HG03103 (cell line): Measurements from ENCODE around the gene CPOX.
A peak's percentile ranks its signal among the peaks of the same experiment; 100 is the strongest.

Experiments used
- ATAC-seq: cut with Tn5 transposase; IDR thresholded peaks from one replicate; pipeline ENCODE4 v1.9.1; 2021; ENCODE audit warnings: low read depth; ENCODE audit not compliant: unreplicated experiment

CPOX gene

DNA sequence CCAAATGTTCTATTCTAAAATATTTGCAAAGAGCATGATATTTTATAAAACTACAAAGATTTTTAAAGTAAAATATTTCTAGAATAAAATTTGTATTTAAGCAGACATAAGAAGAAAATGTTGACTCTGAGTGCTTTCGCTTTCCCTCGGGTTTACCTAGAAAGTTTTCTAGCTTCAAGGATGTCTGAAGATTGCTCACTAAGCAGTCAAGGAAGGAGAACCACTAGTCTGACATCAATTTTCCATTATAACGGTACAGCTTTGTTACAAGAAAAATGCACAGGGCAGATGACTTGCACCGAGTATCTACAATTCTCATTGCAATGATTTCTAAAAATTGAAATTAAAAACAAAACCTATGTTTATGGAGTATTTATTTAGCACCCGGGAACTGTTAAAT, 47.5 kb downstream of the CPOX start:
- ATAC-seq: peak; percentile 67

DNA sequence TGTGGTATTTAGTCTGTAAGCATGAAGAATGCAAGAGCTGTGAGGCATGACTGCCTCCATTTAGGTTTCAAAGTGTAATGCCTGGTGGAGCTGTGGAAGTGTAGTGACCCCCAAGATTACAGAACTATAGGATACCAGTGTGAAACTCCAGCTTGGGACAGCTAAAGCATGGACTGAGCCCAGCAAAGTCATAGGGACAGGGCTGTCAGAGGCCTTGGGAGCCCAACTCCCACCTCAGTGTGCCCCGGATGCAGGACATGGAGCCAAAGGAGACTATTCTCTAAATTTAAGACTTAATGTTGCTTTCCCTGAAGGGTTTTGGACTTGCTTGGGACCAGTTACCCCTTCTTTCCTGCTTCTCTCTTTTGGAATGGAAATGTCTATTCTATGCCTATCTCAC, 50.8 kb downstream of the CPOX start:
- ATAC-seq: no peak

DNA sequence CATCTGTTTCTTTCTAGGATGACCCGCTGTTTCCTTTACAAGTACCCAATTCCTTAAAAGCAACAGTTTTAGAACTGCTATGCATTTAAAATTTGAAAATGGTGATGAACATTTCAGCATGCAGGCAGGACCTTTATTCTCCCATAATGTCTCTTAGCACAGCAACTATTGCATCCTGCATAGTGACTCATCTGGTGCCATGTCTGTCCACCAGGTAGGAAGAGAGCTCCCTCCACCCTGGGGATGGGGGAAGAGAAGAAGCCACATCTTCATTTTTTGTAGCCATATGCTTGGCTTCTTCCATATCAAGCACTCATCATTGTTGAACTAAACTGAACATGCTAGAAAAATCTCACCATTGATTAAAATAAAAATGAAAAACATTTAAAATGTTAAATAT, 51.7 kb downstream of the CPOX start:
- ATAC-seq: no peak

DNA sequence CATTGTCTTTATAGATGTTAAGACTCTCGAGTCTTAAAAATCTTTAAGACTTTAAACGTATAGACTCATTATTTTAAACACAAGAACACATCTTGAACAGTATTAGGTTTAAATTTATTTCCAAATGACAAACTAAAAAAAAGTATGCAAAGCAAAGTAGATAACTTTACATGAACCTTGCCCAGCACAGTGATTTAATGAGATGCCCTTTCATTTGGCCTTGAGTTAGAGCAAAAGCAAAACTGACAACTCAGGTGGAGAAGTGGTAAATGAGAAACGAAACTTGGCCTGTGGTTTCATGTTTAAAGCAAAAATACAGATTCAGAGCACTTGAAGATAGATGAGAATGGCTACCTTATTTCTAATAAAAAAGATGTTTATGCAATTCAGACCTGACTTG, 53.1 kb downstream of the CPOX start:
- peak; percentile 38 for ATAC-seq

DNA sequence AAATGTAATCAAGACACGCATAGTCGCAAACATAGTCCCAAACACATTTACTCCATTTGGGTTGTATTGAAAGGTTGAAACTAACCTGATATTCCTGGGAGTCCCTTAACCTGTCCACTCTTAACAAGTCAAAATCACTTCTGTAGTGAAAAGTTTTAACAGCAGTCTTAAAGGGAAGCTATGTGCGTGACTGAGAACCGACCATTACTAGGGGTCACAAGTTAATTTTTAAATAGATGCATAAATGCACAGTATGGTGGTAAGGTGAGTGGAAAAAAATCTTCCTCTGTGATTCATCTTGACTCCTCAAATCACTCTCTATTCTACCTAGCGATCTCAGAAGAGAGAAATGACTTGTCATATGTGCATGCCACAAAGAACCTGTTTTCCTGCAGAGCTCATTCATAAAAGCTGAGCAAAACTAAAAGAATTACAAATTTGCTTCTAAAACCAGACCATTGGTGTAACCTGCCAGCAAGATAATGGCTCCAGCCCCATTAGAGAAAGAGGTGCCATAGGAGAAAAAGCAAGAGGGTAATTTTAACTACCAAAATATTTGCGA, 56.9 kb downstream of the CPOX start:
- peak; percentile 73 for ATAC-seq

DNA sequence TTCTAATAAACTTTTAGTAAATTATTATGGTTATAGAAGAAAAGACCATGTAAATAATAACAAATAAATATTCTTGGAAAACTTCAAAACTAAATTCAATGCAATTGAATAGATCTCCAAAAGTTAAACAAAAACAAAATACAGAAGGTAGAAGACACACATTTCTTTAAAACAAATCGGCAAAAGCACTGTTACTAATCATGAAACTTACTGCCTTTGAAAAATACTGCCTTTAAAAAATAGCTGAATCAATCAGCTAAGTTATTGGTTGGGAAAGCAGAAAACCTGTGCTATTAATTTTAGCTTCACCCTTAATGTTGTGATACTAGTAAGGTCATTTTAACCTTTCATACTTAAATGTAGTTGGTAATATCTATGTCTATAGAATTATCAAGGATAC, 58.7 kb downstream of the CPOX start:
- ATAC-seq: no peak

DNA sequence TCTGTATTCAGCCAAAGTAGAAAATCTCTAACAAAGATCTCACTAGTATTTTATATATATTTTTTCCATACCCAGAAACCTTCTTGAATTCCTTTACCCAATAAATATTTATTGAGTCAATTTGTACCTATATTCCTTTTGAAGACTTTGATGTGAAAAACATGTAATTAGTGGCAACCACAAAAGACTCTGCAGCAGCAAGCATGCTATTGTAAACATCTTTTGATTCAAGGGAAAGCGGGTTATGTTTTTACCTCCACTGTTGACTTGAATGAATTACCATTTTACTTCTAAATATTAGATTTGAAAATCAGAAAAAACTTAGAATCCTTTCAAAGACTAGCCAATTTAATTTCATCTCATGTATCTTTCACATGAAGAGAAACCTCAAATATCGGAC, 59.2 kb downstream of the CPOX start:
- no peak for ATAC-seq

DNA sequence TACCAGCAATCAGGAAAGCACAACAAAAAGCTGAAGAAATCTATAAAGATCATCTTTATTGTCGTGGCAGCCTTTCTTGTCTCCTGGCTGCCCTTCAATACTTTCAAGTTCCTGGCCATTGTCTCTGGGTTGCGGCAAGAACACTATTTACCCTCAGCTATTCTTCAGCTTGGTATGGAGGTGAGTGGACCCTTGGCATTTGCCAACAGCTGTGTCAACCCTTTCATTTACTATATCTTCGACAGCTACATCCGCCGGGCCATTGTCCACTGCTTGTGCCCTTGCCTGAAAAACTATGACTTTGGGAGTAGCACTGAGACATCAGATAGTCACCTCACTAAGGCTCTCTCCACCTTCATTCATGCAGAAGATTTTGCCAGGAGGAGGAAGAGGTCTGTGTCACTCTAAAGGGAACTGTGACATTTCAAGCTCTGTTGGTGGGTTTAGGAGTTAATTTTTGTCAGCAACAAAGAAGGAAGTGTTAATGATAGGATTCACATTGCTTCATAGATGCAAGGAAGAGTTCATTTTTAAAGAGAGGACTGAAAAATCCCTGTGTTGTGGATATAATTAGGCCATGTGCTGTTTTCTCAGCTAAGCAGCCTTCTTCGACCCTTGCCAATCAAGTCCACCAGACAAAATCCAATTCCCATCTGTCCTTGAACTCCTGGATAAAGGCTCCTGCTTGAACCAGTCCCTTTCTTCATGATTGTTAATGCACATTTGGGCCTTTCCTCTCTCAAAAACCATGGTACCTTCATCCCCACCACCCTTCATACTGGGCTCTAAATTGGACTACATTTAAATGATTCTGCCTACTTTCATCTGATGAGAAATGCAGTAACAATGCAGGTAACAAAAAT, 60.5 kb downstream of the CPOX start:
- no peak for ATAC-seq

DNA sequence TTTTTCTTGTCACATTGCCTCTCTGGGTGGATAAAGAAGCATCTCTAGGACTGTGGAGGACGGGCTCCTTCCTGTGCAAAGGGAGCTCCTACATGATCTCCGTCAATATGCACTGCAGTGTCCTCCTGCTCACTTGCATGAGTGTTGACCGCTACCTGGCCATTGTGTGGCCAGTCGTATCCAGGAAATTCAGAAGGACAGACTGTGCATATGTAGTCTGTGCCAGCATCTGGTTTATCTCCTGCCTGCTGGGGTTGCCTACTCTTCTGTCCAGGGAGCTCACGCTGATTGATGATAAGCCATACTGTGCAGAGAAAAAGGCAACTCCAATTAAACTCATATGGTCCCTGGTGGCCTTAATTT, 61.2 kb downstream of the CPOX start:
- ATAC-seq: no peak

DNA sequence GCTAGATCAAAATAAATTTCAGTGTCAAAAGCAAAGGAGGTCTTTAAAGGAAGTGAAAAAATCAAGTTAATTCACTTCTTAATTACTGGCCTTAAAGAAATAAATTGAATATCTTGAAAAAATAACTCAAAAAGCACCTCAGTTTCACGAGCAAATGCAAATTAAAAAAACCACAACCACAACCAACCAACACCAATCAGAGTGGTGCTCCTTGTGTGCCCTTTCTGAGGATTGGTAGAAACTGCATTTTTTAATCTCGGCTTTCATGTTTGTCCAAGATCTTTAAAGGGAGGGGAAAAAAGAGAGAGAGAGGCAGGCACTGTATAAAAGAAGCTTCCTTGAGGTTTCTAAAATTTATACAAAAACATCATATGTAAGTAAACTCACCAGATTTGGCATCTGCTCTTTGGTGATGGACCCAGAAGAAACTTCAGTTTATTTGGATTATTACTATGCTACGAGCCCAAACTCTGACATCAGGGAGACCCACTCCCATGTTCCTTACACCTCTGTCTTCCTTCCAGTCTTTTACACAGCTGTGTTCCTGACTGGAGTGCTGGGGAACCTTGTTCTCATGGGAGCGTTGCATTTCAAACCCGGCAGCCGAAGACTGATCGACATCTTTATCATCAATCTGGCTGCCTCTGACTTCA, 61.7 kb downstream of the CPOX start, which contains the start of gene GPR15:
TSS of gene GPR15 (plus strand) at position 357 of the 653 bp plus-strand sequence. CDS start at position 413, 56 bp downstream.
- ATAC-seq: peak; percentile 24

DNA sequence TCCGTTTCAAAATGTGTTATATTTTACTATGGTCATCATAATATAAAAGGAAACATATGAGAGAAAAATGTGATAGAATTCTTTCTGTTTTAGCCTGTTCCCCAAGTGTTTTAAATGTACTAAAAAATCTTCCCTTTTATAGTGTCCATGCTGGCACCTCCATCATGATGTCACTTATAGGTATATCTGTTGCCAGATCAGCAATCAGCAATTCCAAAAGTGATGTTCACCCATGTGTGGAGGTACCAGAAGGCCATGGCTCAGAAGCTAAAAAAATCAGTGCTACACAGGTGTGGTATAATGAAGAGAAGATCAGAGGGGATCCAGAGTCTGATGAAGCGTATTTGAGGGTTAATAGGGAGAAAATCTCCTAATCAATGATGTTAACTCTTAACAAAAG, 62.7 kb downstream of the CPOX start:
- ATAC-seq: peak; percentile 33

DNA sequence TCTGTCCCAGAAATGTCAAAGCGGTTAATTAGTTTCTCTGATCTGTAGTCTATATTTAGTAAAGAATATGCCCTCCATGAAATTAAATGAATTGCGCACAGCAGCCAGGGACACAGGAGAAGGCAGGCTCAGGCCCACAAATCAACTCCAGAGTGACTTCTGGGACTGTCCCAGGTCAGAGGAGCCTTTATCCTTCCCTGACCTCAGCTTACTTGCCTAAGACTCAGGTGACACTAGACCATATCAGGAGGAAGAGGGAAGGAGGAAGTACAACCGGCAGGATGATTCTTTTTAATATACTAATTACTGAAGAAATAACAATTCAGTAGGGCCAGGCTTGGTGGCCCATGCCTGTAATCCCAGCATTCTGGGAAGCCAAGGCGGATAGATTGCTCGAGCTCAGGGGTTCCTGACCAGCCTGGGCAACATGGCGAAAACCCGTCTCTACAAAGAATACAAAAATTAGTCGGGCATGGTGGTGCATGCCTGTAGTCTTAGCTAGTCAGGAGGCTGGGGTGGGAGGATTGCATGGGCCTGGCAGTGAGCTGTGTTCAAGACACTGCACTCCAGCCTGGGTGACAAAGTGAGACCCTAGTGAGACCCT, 63.5 kb downstream of the CPOX start:
- ATAC-seq: no peak
